Keratinocyte (primary cell): ENCODE data around the gene ASIC1.

Experiments used
- CTCF ChIP-seq, 3 experiments: IDR thresholded peaks in 1 of 3; conservative IDR thresholded peaks in 1 of 3; optimal IDR thresholded peaks in 1 of 3; 2 replicates in 2 of 3; 3 replicates in 1 of 3; pipeline versions ENCODE3 to v1.5.1; 2011; ENCODE audit warnings: low read length in 3 of 3, mild to moderate bottlenecking in 3 of 3, moderate library complexity in 2 of 3, control low read depth in 1 of 3, inconsistent platforms in 1 of 3; ENCODE audit not compliant: insufficient read depth in 2 of 3; ENCODE audit errors: extremely low read depth in 1 of 3
- EZH2 ChIP-seq: IDR thresholded peaks from one replicate; pipeline ENCODE4 v1.6.1; 2012; ENCODE audit warnings: inconsistent platforms, mild to moderate bottlenecking, low read length, moderate library complexity

GRCh38 chr12:50109319-50109718 lies 51.9 kb downstream of the ASIC1 start:
- TF ChIP-seq CTCF (optimal IDR thresholded peaks at IDR 0.05 in 1 of 3, IDR thresholded peaks at IDR 0.05 in 1 of 3, conservative IDR thresholded peaks at IDR 0.05 in 1 of 3; ENCODE audit: extremely low read depth in 1 of 3, insufficient read depth in 2 of 3, low read length in 3 of 3): no peak
- no peak for TF ChIP-seq EZH2
